Measurements from ENCODE around the gene NEU2. TPM values are rescaled to one million over a fixed set of nuclear protein-coding genes. Genes with fewer than 3 reads are reported as not detected.
A peak's percentile ranks its signal among the peaks of the same experiment; 100 is the strongest.

Gene NEU2
- total RNA-seq, 2 experiments from 2014 or later = not detected

DNA sequence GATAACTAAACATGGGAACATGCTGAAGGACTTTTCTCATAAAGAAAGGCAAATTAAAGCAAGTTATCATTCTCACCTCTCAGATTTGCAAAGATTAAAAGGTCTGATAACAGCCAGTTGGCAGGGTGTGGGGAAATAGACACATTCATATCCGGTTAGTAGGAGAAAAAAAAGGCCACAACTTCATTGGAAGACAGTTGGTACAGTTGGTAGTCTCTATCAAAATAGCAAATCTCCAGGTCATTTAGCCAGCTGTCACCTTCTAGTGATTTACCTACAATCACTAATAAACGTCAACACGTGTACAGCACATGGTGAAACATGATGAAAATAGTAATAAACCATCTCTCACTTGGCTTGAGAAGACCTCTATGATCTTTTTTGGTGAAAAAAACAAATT lies 44.3 kb downstream of the NEU2 start:
- Histone ChIP-seq H3K36me3 (ENCODE audit: insufficient read depth, low read length) (peaks cover 36% of the 10 kb centered on the region), H3K27ac (ENCODE audit: low read depth in 1 of 2, low read length in 2 of 2) (peak overlapping the region; percentile 57 to 70), H3K9me3 (ENCODE audit: control insufficient read depth in 1 of 2, insufficient read depth in 1 of 2, low read length in 2 of 2) (no peaks in the 10 kb centered on the region), H3K4me1 (ENCODE audit: insufficient read depth, low read length) (peaks cover 84% of the 10 kb centered on the region), H3K4me3 (ENCODE audit: low read length) (peak overlapping the region; percentile 30), H3K27me3 (ENCODE audit: control insufficient read depth in 1 of 2, insufficient read depth in 2 of 2, low read length in 2 of 2) (no peaks in the 10 kb centered on the region)
- H3K27me3 Mint-ChIP-seq = no peaks in the 10 kb centered on the region
- ChIA-PET CTCF (interaction anchor here (1.1 to 6.4 kb wide), 3 partner anchors 16 to 22 kb away, joined by 4 to 37 read pairs (median 9); partner anchors contain the start of gene INPP5D), POLR2A (interaction anchor here (1.6 to 9.9 kb wide), 2 partner anchors 8 to 15 kb away, joined by 6 to 190 read pairs; partner anchors contain the start of gene INPP5D)
- ATAC-seq (ENCODE audit: poor library complexity) (no peak), DNase-seq (peak in 3 of 14 experiments; percentile 67 to 78 (median 74))
- intact Hi-C loops (cut with DNase I, micrococcal nuclease) = loop anchor here (1.0 to 10.0 kb wide), 2 partner anchors 16 to 382 kb away; partner anchors contain the start of genes GIGYF2 (in 1 of the 2) and INPP5D (in 1 of the 2)
- H3K4me1 Mint-ChIP-seq (ENCODE audit: low read depth) = peaks cover 40% of the 10 kb centered on the region
- no peak overlapping the region for H3K27ac Mint-ChIP-seq
- H3K9me3 Mint-ChIP-seq = peaks cover 2% of the 10 kb centered on the region
- H3K36me3 Mint-ChIP-seq (ENCODE audit: low read depth) = peaks cover 28% of the 10 kb centered on the region
- TF ChIP-seq, protein P1, sequence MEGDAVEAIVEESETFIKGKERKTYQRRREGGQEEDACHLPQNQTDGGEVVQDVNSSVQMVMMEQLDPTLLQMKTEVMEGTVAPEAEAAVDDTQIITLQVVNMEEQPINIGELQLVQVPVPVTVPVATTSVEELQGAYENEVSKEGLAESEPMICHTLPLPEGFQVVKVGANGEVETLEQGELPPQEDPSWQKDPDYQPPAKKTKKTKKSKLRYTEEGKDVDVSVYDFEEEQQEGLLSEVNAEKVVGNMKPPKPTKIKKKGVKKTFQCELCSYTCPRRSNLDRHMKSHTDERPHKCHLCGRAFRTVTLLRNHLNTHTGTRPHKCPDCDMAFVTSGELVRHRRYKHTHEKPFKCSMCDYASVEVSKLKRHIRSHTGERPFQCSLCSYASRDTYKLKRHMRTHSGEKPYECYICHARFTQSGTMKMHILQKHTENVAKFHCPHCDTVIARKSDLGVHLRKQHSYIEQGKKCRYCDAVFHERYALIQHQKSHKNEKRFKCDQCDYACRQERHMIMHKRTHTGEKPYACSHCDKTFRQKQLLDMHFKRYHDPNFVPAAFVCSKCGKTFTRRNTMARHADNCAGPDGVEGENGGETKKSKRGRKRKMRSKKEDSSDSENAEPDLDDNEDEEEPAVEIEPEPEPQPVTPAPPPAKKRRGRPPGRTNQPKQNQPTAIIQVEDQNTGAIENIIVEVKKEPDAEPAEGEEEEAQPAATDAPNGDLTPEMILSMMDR (IDR thresholded peaks at IDR 0.05) = no peak
- no peak overlapping the region for H3K4me3 Mint-ChIP-seq

DNA sequence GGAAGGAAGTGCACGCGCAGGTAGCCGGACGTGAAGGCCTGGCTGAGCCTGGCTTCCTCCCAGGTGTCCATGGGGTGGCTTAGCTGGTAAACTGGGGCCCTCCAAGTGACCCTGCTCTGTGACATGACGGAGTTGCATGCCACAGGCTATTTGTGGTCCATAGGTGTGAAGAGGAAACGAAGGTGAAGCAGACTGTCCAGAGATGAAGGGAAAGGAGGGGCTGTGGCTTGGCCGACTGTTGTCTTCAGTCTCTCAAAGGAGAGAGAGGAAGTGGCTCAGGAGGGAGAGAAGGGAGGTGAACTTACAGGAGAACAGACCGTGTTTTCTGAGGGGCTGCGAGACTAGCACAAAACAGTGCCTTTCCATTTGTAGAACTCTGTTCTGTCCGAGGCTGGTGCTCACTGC lies 47.0 kb downstream of the NEU2 start:
- TF ChIP-seq, protein P1 (IDR thresholded peaks at IDR 0.05) = no peak
- H3K27me3 Mint-ChIP-seq = no peaks in the 10 kb centered on the region
- peak overlapping the region; percentile 71 for H3K4me3 Mint-ChIP-seq
- Histone ChIP-seq H3K4me1 (ENCODE audit: insufficient read depth, low read length) (peaks cover 93% of the 10 kb centered on the region), H3K9me3 (ENCODE audit: control insufficient read depth in 1 of 2, insufficient read depth in 1 of 2, low read length in 2 of 2) (no peaks in the 10 kb centered on the region), H3K4me3 (ENCODE audit: low read length) (peak overlapping the region; percentile 26), H3K36me3 (ENCODE audit: insufficient read depth, low read length) (peaks cover 21% of the 10 kb centered on the region), H3K27ac (ENCODE audit: low read depth in 1 of 2, low read length in 2 of 2) (peak overlapping the region; percentile 14 to 73), H3K27me3 (ENCODE audit: control insufficient read depth in 1 of 2, insufficient read depth in 2 of 2, low read length in 2 of 2) (no peaks in the 10 kb centered on the region)
- intact Hi-C loops (cut with DNase I, micrococcal nuclease) = loop anchor here in 1 of 2 experiments (10.0 kb wide), 1 partner anchor 385 kb away; the partner anchor contains the start of gene GIGYF2
- H3K9me3 Mint-ChIP-seq = no peaks in the 10 kb centered on the region
- POLR2A ChIA-PET = interaction anchor here (1.0 to 9.9 kb wide), 4 partner anchors 8 to 188 kb away, joined by 3 to 190 read pairs (median 6); partner anchors contain the start of gene INPP5D
- peaks cover 51% of the 10 kb centered on the region for H3K36me3 Mint-ChIP-seq (ENCODE audit: low read depth)
- DNase-seq (peak in 5 of 14 experiments; percentile 28 to 76 (median 54)), ATAC-seq (ENCODE audit: poor library complexity) (peak; percentile 6)
- CTCF ChIA-PET = interaction anchor here (6.4 kb wide), 1 partner anchor 18 kb away, joined by 37 read pairs; the partner anchor contains the start of gene INPP5D
- peaks cover 65% of the 10 kb centered on the region for H3K4me1 Mint-ChIP-seq (ENCODE audit: low read depth)
- peak overlapping the region; percentile 85 for H3K27ac Mint-ChIP-seq

DNA sequence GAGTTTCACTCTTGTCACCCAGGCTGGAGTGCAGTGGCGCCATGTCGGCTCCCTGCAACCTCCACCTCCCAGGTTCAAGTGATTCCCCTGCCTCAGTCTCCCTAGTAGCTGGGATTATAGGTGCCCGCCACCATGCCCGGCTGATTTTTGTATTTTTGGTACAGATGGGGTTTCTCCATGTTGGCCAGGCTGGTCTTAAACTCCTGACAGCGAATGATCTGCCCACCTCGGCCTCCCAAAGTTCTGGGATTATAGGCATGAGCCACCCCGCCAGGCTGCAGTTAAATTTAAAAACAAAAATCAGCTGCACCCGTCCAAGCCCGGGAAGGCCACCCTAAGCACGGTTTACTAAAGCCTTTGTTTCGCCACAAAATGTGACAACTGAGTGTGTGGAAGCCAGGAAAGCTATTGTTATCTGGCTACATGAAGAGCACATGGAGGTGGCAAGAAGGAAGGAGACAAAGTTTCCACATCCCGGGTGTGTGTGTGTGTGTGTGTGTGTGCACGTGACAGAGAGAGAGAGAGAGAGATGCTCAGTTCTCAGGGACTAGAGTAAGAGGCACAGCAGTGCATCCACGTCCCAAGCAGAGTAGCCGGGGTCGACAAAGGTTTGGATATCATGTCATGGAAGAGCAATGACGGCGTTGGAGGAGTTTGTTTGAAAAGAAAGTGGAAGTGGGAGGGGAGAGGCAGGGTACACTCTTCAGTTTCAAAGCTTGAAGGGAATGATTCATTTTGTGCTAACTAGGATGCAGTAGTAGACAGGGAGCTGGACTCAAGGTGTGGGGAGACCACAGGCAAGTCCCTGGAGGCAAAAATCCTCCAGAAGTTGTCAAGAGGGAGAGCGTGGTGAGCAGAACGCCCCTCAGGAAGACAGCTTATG lies 47.7 kb downstream of the NEU2 start:
- ATAC-seq (ENCODE audit: poor library complexity) = no peak
- Mint-ChIP-seq H3K4me1 (ENCODE audit: low read depth) (peaks cover 72% of the 10 kb centered on the region), H3K36me3 (ENCODE audit: low read depth) (peaks cover 56% of the 10 kb centered on the region), H3K27me3 (no peaks in the 10 kb centered on the region), H3K27ac (peak overlapping the region; percentile 85), H3K9me3 (no peaks in the 10 kb centered on the region), H3K4me3 (peak overlapping the region; percentile 76)
- ChIA-PET CTCF (interaction anchor here (6.4 kb wide), 1 partner anchor 19 kb away, joined by 37 read pairs; the partner anchor contains the start of gene INPP5D), POLR2A (interaction anchor here (0.6 to 9.9 kb wide), 4 partner anchors 9 to 188 kb away, joined by 3 to 190 read pairs (median 4); partner anchors contain the start of gene INPP5D)
- no peak overlapping the region for H3K4me3 ChIP-seq (ENCODE audit: low read length)
- DNase-seq = peak in 3 of 14 experiments; percentile 37 to 55 (median 54)
- no peaks in the 10 kb centered on the region for H3K27me3 ChIP-seq (ENCODE audit: control insufficient read depth in 1 of 2, insufficient read depth in 2 of 2, low read length in 2 of 2)
- peaks cover 17% of the 10 kb centered on the region for H3K36me3 ChIP-seq (ENCODE audit: insufficient read depth, low read length)
- intact Hi-C loops (cut with DNase I, micrococcal nuclease) = loop anchor here (5.0 to 10.0 kb wide), 4 partner anchors 167 to 385 kb away; partner anchors contain the start of genes ATG16L1 (in 1 of the 2) and GIGYF2 (in 1 of the 2)
- peak overlapping the region; percentile 67 to 71 for H3K27ac ChIP-seq (ENCODE audit: low read depth in 1 of 2, low read length in 2 of 2)
- TF ChIP-seq, protein P1 (IDR thresholded peaks at IDR 0.05) = no peak
- peaks cover 93% of the 10 kb centered on the region for H3K4me1 ChIP-seq (ENCODE audit: insufficient read depth, low read length)
- H3K9me3 ChIP-seq (ENCODE audit: control insufficient read depth in 1 of 2, insufficient read depth in 1 of 2, low read length in 2 of 2) = no peaks in the 10 kb centered on the region
